ES-I3 (cell line): ENCODE results near the gene CCDC28B.

Experiments
- H3K36me3 ChIP-seq: 2 replicates; pipeline ENCODE4 v1.6.1; 2013; ENCODE audit warnings: mild to moderate bottlenecking, low read length, control low read depth, moderate library complexity; ENCODE audit not compliant: insufficient read depth
- H3K4me1 ChIP-seq: 2 replicates; pipeline ENCODE4 v1.6.1; 2013; ENCODE audit warnings: mild to moderate bottlenecking, control low read depth, low read length; ENCODE audit not compliant: insufficient read depth
- H3K9ac ChIP-seq: 2 replicates; pipeline ENCODE4 v1.6.1; 2013; ENCODE audit warnings: low read depth, mild to moderate bottlenecking, low read length, moderate library complexity
- H3K9me3 ChIP-seq: 2 replicates; pipeline ENCODE4 v1.6.1; 2013; ENCODE audit warnings: mild to moderate bottlenecking, low read length, moderate library complexity; ENCODE audit not compliant: control insufficient read depth, insufficient read depth

The CCDC28B gene

GRCh38 chr1:32221980-32222755 lies 21.8 kb downstream of the CCDC28B start, which contains the start of the genes EIF3I and TMEM234:
EIF3I (plus strand) TSS chr1:32222407; CDS start chr1:32222442, 35 bp downstream.
TMEM234 (minus strand) TSS chr1:32222353; CDS start chr1:32222322, 31 bp downstream.
- Histone ChIP-seq H3K36me3 (peaks cover 15% of the 10 kb centered on the region; the same call in 1 of the 2 replicates), H3K9ac (peak within 1 kb of the TSS; percentile 96), H3K4me1 (peaks cover 10% of the 10 kb centered on the region), H3K9me3 (no peaks in the 10 kb centered on the region)

- Histone ChIP-seq H3K4me1 (peaks cover 10% of the 10 kb centered on the region), H3K9ac (no peak overlapping the region), H3K9me3 (no peaks in the 10 kb centered on the region), H3K36me3 (peaks cover 23% of the 10 kb centered on the region)
Observed at GRCh38 chr1:32223683-32224082, 23.3 kb downstream of the CCDC28B start.

GRCh38 chr1:32224285-32224684 lies 23.9 kb downstream of the CCDC28B start:
- Histone ChIP-seq H3K9ac (no peak overlapping the region), H3K4me1 (peaks cover 10% of the 10 kb centered on the region), H3K36me3 (peaks cover 28% of the 10 kb centered on the region), H3K9me3 (no peaks in the 10 kb centered on the region)

GRCh38 chr1:32228771-32229170 lies 28.4 kb downstream of the CCDC28B start:
- Histone ChIP-seq H3K4me1 (no peaks in the 10 kb centered on the region), H3K36me3 (peaks cover 35% of the 10 kb centered on the region), H3K9me3 (no peaks in the 10 kb centered on the region), H3K9ac (no peak overlapping the region)

- Histone ChIP-seq H3K9ac (no peak overlapping the region), H3K9me3 (no peaks in the 10 kb centered on the region), H3K36me3 (peaks cover 26% of the 10 kb centered on the region)
Observed at GRCh38 chr1:32231843-32232432, 31.5 kb downstream of the CCDC28B start.

GRCh38 chr1:32232558-32233304 lies 32.3 kb downstream of the CCDC28B start:
- Histone ChIP-seq H3K9me3 (no peaks in the 10 kb centered on the region), H3K9ac (no peak overlapping the region), H3K4me1 (no peaks in the 10 kb centered on the region), H3K36me3 (peaks cover 25% of the 10 kb centered on the region)

More at GRCh38 chr1:32231843-32232432, 31.5 kb downstream of the CCDC28B start:
- H3K4me1 ChIP-seq = no peaks in the 10 kb centered on the region

GRCh38 chr1:32234792-32235191 lies 34.4 kb downstream of the CCDC28B start:
- Histone ChIP-seq H3K9ac (no peak overlapping the region), H3K9me3 (no peaks in the 10 kb centered on the region), H3K36me3 (peaks cover 13% of the 10 kb centered on the region; the same call in 1 of the 2 replicates)

GRCh38 chr1:32239337-32239736 lies 38.9 kb downstream of the CCDC28B start:
- Histone ChIP-seq H3K36me3 (peaks cover 2% of the 10 kb centered on the region; the same call in 1 of the 2 replicates), H3K9ac (peak overlapping the region; percentile 90), H3K9me3 (no peaks in the 10 kb centered on the region), H3K4me1 (no peaks in the 10 kb centered on the region)

More at GRCh38 chr1:32234792-32235191, 34.4 kb downstream of the CCDC28B start:
- H3K4me1 ChIP-seq = no peaks in the 10 kb centered on the region

- Histone ChIP-seq H3K9me3 (no peaks in the 10 kb centered on the region), H3K9ac (peak overlapping the region; percentile 90), H3K36me3 (no peaks in the 10 kb centered on the region), H3K4me1 (no peaks in the 10 kb centered on the region)
Observed at GRCh38 chr1:32239790-32240139, 39.4 kb downstream of the CCDC28B start.

- Histone ChIP-seq H3K4me1 (no peaks in the 10 kb centered on the region), H3K36me3 (no peaks in the 10 kb centered on the region), H3K9me3 (no peaks in the 10 kb centered on the region), H3K9ac (peak overlapping the region; percentile 90)
Observed at GRCh38 chr1:32240140-32240951, 40.0 kb downstream of the CCDC28B start.

- Histone ChIP-seq H3K36me3 (no peaks in the 10 kb centered on the region), H3K9me3 (no peaks in the 10 kb centered on the region), H3K9ac (peak overlapping the region; percentile 90), H3K4me1 (no peaks in the 10 kb centered on the region)
Observed at GRCh38 chr1:32241001-32241763, 40.8 kb downstream of the CCDC28B start.

GRCh38 chr1:32242341-32242851 lies 42.0 kb downstream of the CCDC28B start:
- Histone ChIP-seq H3K9ac (no peak overlapping the region), H3K36me3 (no peaks in the 10 kb centered on the region), H3K4me1 (no peaks in the 10 kb centered on the region), H3K9me3 (no peaks in the 10 kb centered on the region)

GRCh38 chr1:32246888-32247273 lies 46.5 kb downstream of the CCDC28B start, which contains the start of gene FAM167B:
FAM167B (plus strand) TSS chr1:32247222; CDS start chr1:32247422, 200 bp downstream.
- Histone ChIP-seq H3K36me3 (no peaks in the 10 kb centered on the region), H3K9ac (no peak within 1 kb of the TSS), H3K4me1 (peaks cover 24% of the 10 kb centered on the region), H3K9me3 (no peaks in the 10 kb centered on the region)
